Right ventricle myocardium inferior (tissue), 1 donor: ENCODE measurements around the gene STYXL1. TPM values are rescaled to one million over a fixed set of nuclear protein-coding genes. Genes with fewer than 3 reads are reported as not detected.

Experiments used
- ATAC-seq: fragments of 200-7000 bp; cut with Tn5 transposase; one replicate; pipeline ENCODE4 v1.9.1; 2020; ENCODE audit warnings: mild to moderate bottlenecking, moderate library complexity
- DNase-seq: peaks from one replicate; pipeline ENCODE4 v3.0.0; 2021; ENCODE audit errors: missing footprints
- intact Hi-C: fragments of 100-400 bp; cut with DNase I; formaldehyde crosslinking; loops from one replicate; pipeline ENCODE4 v1.11.0; 2022
- total RNA-seq: library from RNA; stranded (reverse); fragmentation: NEBNext Ultra II Directional; extraction: Animal tissue kit (Norgen Biotek cat#: 25700); gene quantifications from one replicate; pipeline ENCODE4 v1.2.1, GENCODE V29; 2021
- donor health status: DM: no; HTN: yes; CAD: no; lungs with severe emphysema.

STYXL1 gene
- total RNA-seq, 1 donor from 2014 or later: 21.6 TPM

GRCh38 chr7:75987026-75987804 lies 60.6 kb downstream of the STYXL1 start:
- intact Hi-C loops: no loop called here
- DNase-seq (peak; percentile 33), ATAC-seq (no peak)

GRCh38 chr7:75986147-75986781 lies 61.5 kb downstream of the STYXL1 start:
- ATAC-seq (no peak), DNase-seq (no peak)
- intact Hi-C loops: no loop called here

- DNase-seq (no peak), ATAC-seq (no peak)
- intact Hi-C loops: no loop called here
These were observed 62.2 kb downstream of the STYXL1 start for GRCh38 chr7:75985518-75986146.

GRCh38 chr7:75985009-75985517 lies 62.7 kb downstream of the STYXL1 start:
- intact Hi-C loops: no loop called here
- ATAC-seq (no peak), DNase-seq (no peak)

- no peak for ATAC-seq
- intact Hi-C loops: no loop called here
- peak; percentile 57 for DNase-seq
These were observed 63.4 kb downstream of the STYXL1 start for GRCh38 chr7:75984130-75985008.

GRCh38 chr7:75983471-75984129 lies 64.2 kb downstream of the STYXL1 start:
- intact Hi-C loops: no loop called here
- ATAC-seq (no peak), DNase-seq (peak; percentile 18)

- DNase-seq (peak; percentile 61), ATAC-seq (no peak)
- intact Hi-C loops: no loop called here
These were observed 65.3 kb downstream of the STYXL1 start for GRCh38 chr7:75982306-75983064.

GRCh38 chr7:75981453-75982305 lies 66.1 kb downstream of the STYXL1 start:
- intact Hi-C loops: no loop called here
- ATAC-seq (no peak), DNase-seq (peak; percentile 45)

- DNase-seq (no peak), ATAC-seq (no peak)
- intact Hi-C loops: no loop called here
These were observed 66.7 kb downstream of the STYXL1 start for GRCh38 chr7:75981203-75981452.

GRCh38 chr7:75980430-75981202 lies 67.2 kb downstream of the STYXL1 start:
- DNase-seq (peak; percentile 67), ATAC-seq (no peak)
- intact Hi-C loops: no loop called here

- ATAC-seq (no peak), DNase-seq (peak; percentile 75)
- intact Hi-C loops: no loop called here
These were observed 67.9 kb downstream of the STYXL1 start for GRCh38 chr7:75979759-75980429.

- ATAC-seq: peak; percentile 73
- intact Hi-C loops: no loop called here
- peak; percentile 84 for DNase-seq
These were observed 70.1 kb downstream of the STYXL1 start for GRCh38 chr7:75977743-75978142.

GRCh38 chr7:75971961-75972763 lies 75.6 kb downstream of the STYXL1 start:
- ATAC-seq (peak; percentile 73), DNase-seq (peak; percentile 89)
- intact Hi-C loops: no loop called here

- peak; percentile 18 for DNase-seq
- ATAC-seq: no peak
These were observed 76.4 kb downstream of the STYXL1 start for GRCh38 chr7:75971309-75971960.

More at GRCh38 chr7:75971309-75971960, 76.4 kb downstream of the STYXL1 start:
- intact Hi-C loops: no loop called here
